H9 (cell line): ENCODE results near the gene OSTF1. TPM values are rescaled to one million over a fixed set of nuclear protein-coding genes. Genes with fewer than 3 reads are reported as not detected.

Experiments used
- DNase-seq: peaks from one replicate; pipeline ENCODE4 v3.0.0-alpha.2; 2017
- H2AFZ ChIP-seq: one replicate; pipeline ENCODE4 v1.6.1; 2013; ENCODE audit warnings: mild to moderate bottlenecking, low read length, control low read depth, moderate library complexity
- H2AK5ac ChIP-seq: 2 replicates; pipeline ENCODE4 v1.6.1; 2013; ENCODE audit warnings: low read length, control low read depth, mixed read lengths; ENCODE audit not compliant: insufficient read length
- H2BK120ac ChIP-seq: one replicate; pipeline ENCODE4 v1.6.1; 2013; ENCODE audit warnings: low read depth, mild to moderate bottlenecking, low read length, control low read depth, inconsistent platforms; ENCODE audit not compliant: poor library complexity, severe bottlenecking
- H2BK12ac ChIP-seq: 2 replicates; pipeline ENCODE4 v1.6.1; 2013; ENCODE audit warnings: low read length, control low read depth, mixed read lengths, low read depth; ENCODE audit not compliant: insufficient read length
- H2BK15ac ChIP-seq: 2 replicates; pipeline ENCODE4 v1.6.1; 2013; ENCODE audit warnings: low read depth, low read length, control low read depth
- H2BK20ac ChIP-seq: one replicate; pipeline ENCODE4 v1.6.1; 2013; ENCODE audit warnings: low read depth, mild to moderate bottlenecking, low read length, control low read depth, inconsistent platforms; ENCODE audit not compliant: poor library complexity, severe bottlenecking
- H2BK5ac ChIP-seq: 2 replicates; pipeline ENCODE4 v1.6.1; 2013; ENCODE audit warnings: low read length, control low read depth, mixed read lengths; ENCODE audit not compliant: insufficient read length
- H3K14ac ChIP-seq: 2 replicates; pipeline ENCODE4 v1.6.1; 2013; ENCODE audit warnings: low read length, control low read depth; ENCODE audit not compliant: insufficient read depth
- H3K18ac ChIP-seq: 2 replicates; pipeline ENCODE4 v1.6.1; 2013; ENCODE audit warnings: low read depth, mild to moderate bottlenecking, mixed read lengths, low read length, control low read depth; ENCODE audit not compliant: insufficient read length
- H3K23ac ChIP-seq: 2 replicates; pipeline ENCODE4 v1.6.1; 2013; ENCODE audit warnings: low read length, control low read depth, mixed read lengths, low read depth; ENCODE audit not compliant: insufficient read length
- H3K23me2 ChIP-seq: 2 replicates; pipeline ENCODE4 v1.6.1; 2013; ENCODE audit warnings: low read depth, mild to moderate bottlenecking, mixed read lengths, low read length, control low read depth; ENCODE audit not compliant: insufficient read length, poor library complexity, severe bottlenecking
- H3K27ac ChIP-seq: 2 replicates; pipeline ENCODE4 v1.5.1; 2013; ENCODE audit warnings: low read length, control low read depth, mixed read lengths, low read depth; ENCODE audit not compliant: insufficient read length
- H3K27me3 ChIP-seq: 2 replicates; pipeline ENCODE4 v1.6.1; 2013; ENCODE audit warnings: low read length, control low read depth, inconsistent platforms; ENCODE audit not compliant: insufficient read depth
- H3K4ac ChIP-seq: 2 replicates; pipeline ENCODE4 v1.6.1; 2013; ENCODE audit warnings: low read depth, mild to moderate bottlenecking, control low read depth, inconsistent platforms, low read length, moderate library complexity
- H3K4me1 ChIP-seq: 2 replicates; pipeline ENCODE4 v1.6.1; 2013; ENCODE audit warnings: low read length, control low read depth, inconsistent platforms; ENCODE audit not compliant: insufficient read depth
- H3K4me2 ChIP-seq: 2 replicates; pipeline ENCODE4 v1.6.1; 2013; ENCODE audit warnings: low read length, control low read depth, mixed read lengths; ENCODE audit not compliant: insufficient read length, insufficient read depth
- H3K56ac ChIP-seq: 2 replicates; pipeline ENCODE4 v1.6.1; 2013; ENCODE audit warnings: low read depth, mild to moderate bottlenecking, mixed read lengths, low read length, control low read depth; ENCODE audit not compliant: insufficient read length
- H3K79me1 ChIP-seq: 2 replicates; pipeline ENCODE4 v1.6.1; 2013; ENCODE audit warnings: low read depth, mild to moderate bottlenecking, moderate library complexity, low read length, control low read depth, inconsistent platforms; ENCODE audit not compliant: insufficient read depth, poor library complexity, severe bottlenecking
- H3K79me2 ChIP-seq: 2 replicates; pipeline ENCODE4 v1.6.1; 2013; ENCODE audit warnings: low read length, control low read depth, inconsistent platforms; ENCODE audit not compliant: insufficient read depth
- H3K9ac ChIP-seq: 2 replicates; pipeline ENCODE4 v1.6.1; 2013; ENCODE audit warnings: low read length, control low read depth, mixed read lengths; ENCODE audit not compliant: insufficient read length; ENCODE audit errors: extremely low read depth
- H3K9me3 ChIP-seq: one replicate; pipeline ENCODE4 v1.6.1; 2013; ENCODE audit warnings: low read depth, low read length, inconsistent platforms; ENCODE audit not compliant: control insufficient read depth
- H3T11ph ChIP-seq: one replicate; pipeline ENCODE4 v1.6.1; 2013; ENCODE audit warnings: mild to moderate bottlenecking, low read length, control low read depth, inconsistent platforms
- H4K20me1 ChIP-seq: one replicate; pipeline ENCODE4 v1.6.1; 2013; ENCODE audit not compliant: control insufficient read depth, insufficient read length, insufficient read depth
- H4K5ac ChIP-seq: 2 replicates; pipeline ENCODE4 v1.6.1; 2013; ENCODE audit warnings: low read depth, mild to moderate bottlenecking, mixed read lengths, low read length, control low read depth; ENCODE audit not compliant: insufficient read length
- H4K8ac ChIP-seq: replicated peaks from 2 replicates; pipeline ENCODE4 v1.6.1; 2013; ENCODE audit warnings: low read length, control low read depth, mixed read lengths, low read depth; ENCODE audit not compliant: insufficient read length
- H4K91ac ChIP-seq: 2 replicates; pipeline ENCODE4 v1.6.1; 2013; ENCODE audit warnings: low read depth, mild to moderate bottlenecking, moderate library complexity, mixed read lengths, low read length, control low read depth; ENCODE audit not compliant: insufficient read length
- H3K27ac Mint-ChIP-seq, 3 experiments: 2 replicates in 2 of 3; 3 replicates in 1 of 3; pipeline ENCODE4 v1.8.0; 2020 to 2021; ENCODE audit warnings: mixed read lengths in 3 of 3, mild to moderate bottlenecking in 1 of 3, moderate library complexity in 1 of 3
- H3K27me3 Mint-ChIP-seq: 2 replicates; pipeline ENCODE4 v1.8.0; 2021; ENCODE audit warnings: low read depth, mild to moderate bottlenecking, moderate library complexity, mixed read lengths
- H3K36me3 Mint-ChIP-seq, 3 experiments: 2 replicates in 2 of 3; 3 replicates in 1 of 3; pipeline ENCODE4 v1.8.0; 2020 to 2021; ENCODE audit warnings: low read depth in 3 of 3, mixed read lengths in 3 of 3; ENCODE audit not compliant: insufficient read depth in 1 of 3
- H3K4me1 Mint-ChIP-seq, 2 experiments: 2 replicates each; pipeline ENCODE4 v1.8.0; 2020; ENCODE audit warnings: mixed read lengths in 2 of 2
- H3K4me3 Mint-ChIP-seq, 2 experiments: 2 replicates in 1 of 2; 3 replicates in 1 of 2; pipeline ENCODE4 v1.8.0; 2020 to 2021; ENCODE audit warnings: mild to moderate bottlenecking in 2 of 2, mixed read lengths in 2 of 2, moderate library complexity in 1 of 2
- H3K9me3 Mint-ChIP-seq, 2 experiments: 2 replicates in 1 of 2; 3 replicates in 1 of 2; pipeline ENCODE4 v1.8.0; 2020; ENCODE audit warnings: mild to moderate bottlenecking in 2 of 2, mixed read lengths in 2 of 2, moderate library complexity in 1 of 2
- CTCF ChIP-seq: fragments of 200-600 bp; sonication (generic); conservative IDR thresholded peaks from 3 replicates; pipeline ENCODE4 v1.8.0; 2021; ENCODE audit warnings: antibody characterized with exemption, mild to moderate bottlenecking
- WGBS: extraction: QIAGEN DNeasy Blood & Tissue Kit; methylation state at CpG from one replicate; pipeline ENCODE4 v1.1.7; 2013; ENCODE audit warnings: missing lambda C conversion rate, low lambda C conversion rate, mixed read lengths; ENCODE audit not compliant: insufficient read length; ENCODE audit errors: extremely low coverage; 5-methylcytosine and 5-hydroxymethylcytosine counted together
- total RNA-seq: library from RNA; stranded (reverse); gene quantifications from 2 replicates; pipeline ENCODE4 v1.2.1, GENCODE V29; 2021

OSTF1 gene
- total RNA-seq, 1 experiment from 2014 or later: 16.1 TPM

- Histone ChIP-seq H2BK20ac (no peak overlapping the region), H3K14ac (no peak overlapping the region), H4K5ac (no peak overlapping the region), H3K27me3 (no peaks in the 10 kb centered on the region), H3T11ph (no peak overlapping the region), H2BK120ac (no peak overlapping the region), H3K79me2 (no peaks in the 10 kb centered on the region), H3K4me1 (no peaks in the 10 kb centered on the region; the same call in 1 of the 2 replicates), H4K8ac (no peak overlapping the region), H3K18ac (no peak overlapping the region), H4K91ac (no peak overlapping the region), H4K20me1 (no peaks in the 10 kb centered on the region), H3K9me3 (no peaks in the 10 kb centered on the region), H3K56ac (no peak overlapping the region), H3K23me2 (no peaks in the 10 kb centered on the region), H3K4ac (no peak overlapping the region), H3K9ac (no peak overlapping the region), H3K27ac (no peak overlapping the region), H2AK5ac (no peak overlapping the region), H3K23ac (no peak overlapping the region), H3K79me1 (no peaks in the 10 kb centered on the region), H3K4me2 (no peak overlapping the region), H2BK12ac (no peak overlapping the region), H2BK15ac (no peak overlapping the region), H2AFZ (no peak overlapping the region), H2BK5ac (no peak overlapping the region)
- Mint-ChIP-seq H3K4me1 (peaks cover 17% of the 10 kb centered on the region in 2 experiments), H3K4me3 (no peak overlapping the region), H3K27ac (peak overlapping the region in 1 of 3 experiments; percentile 57; a peak in 1 of 7 replicates), H3K9me3 (no peaks in the 10 kb centered on the region), H3K27me3 (no peaks in the 10 kb centered on the region), H3K36me3 (no peaks in the 10 kb centered on the region)
- DNase-seq: no peak
- WGBS: no CpG with 5 or more reads among the region's 4 CpGs
- no peak for TF ChIP-seq CTCF
Observed at GRCh38 chr9:75096796-75097195, 8.5 kb downstream of the OSTF1 start.
